GM21786 (cell line): ENCODE measurements around the gene APBA2.

Experiments
- ATAC-seq: cut with Tn5 transposase; IDR thresholded peaks from one replicate; pipeline ENCODE4 v1.9.1; 2021; ENCODE audit not compliant: unreplicated experiment

The APBA2 gene

DNA sequence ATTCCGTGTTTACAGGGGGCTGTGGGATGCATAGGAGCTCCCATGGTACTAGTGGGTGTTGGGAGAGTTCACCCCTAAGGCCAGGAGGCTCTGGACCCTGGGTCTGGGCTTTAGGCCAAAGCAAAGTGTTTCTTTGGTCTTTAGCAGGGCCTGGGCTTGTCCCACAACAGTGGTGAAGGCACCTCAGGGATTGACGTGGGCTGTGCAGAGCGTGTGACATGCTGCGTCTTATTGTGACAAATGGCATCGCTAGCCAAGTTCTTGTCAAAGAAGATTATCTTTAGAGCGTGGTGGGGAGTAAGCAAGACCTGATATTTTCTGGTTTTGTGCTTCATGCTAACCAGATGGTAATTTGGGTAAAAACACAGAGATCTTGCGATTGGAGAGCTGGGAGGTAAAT, 170.1 kb downstream of the APBA2 start:
- ATAC-seq = no peak

DNA sequence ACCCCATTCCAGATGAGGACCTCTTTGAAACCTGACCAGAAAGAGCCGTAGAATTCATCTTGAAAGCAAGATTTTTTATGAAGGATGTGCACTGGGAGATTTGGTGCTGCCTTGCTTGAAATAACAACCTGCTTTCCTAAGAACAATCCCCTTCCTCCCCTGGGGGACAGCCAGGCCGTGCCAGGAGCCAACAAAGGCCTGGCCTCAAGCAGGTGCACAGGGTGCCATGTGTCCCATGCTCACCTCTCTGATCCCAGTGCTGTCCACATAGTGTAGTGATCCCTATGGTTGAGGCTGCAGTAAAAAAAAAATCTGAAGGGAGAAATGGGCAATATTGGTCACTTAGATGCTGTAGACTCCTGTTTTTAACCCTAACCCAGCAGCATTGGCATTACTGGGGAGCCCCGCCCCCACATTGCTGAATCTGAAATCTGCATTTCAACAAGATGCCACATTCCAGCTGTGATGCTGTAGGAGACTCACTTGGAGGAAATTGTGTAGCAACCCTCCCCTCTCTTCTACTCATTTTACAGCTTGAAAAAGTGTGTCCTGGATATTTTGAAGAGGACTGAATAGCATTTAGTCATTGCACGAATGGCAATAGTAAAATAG, 171.2 kb downstream of the APBA2 start:
- no peak for ATAC-seq

DNA sequence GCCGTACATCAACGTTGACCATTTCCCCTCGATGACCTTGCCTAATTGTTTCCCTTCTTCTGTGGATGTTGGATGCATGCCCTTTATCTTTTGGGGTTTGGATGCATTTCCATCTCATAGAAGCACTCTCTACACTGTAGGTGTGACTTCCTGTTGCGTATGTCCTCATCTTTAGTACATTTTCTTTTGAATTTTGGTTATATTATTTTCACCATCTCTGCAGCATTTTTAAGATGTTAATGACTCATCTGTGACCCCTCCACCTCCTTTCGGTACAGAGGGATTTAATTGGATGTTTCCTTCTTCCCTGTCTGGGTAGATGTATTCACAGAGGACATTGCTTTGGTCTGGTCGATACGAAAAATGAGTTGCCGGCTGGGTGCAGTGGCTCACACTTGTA, 172.1 kb downstream of the APBA2 start:
- no peak for ATAC-seq

DNA sequence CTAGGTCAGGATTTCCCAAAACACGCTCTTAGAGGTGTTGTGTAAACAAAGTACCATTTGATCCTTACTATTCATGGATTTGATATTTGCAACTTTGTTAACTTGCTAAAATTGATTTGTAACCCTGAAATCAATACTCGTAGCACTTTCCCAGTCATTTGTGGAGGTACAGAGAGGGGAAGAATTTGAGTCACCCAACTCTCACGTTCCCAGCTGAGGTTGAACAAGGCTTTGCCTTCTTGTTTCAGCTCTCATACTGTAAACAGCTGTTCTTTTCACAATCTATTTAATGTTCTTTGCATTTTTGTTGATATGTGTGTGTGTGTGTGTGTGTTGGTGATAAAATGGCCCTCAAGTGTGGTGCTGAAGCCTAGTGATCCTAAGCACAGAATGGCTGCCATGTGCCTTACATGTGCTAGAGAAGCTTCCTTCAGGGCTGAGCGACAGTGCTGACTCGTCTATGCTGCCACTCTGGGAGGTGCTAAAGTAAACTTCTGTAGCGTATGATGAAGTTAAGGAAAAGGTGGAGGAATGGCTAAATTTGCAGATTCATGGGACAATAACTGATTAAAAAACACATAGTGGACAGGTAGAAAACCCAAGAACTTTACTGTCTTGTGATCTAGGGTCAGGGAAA, 173.2 kb downstream of the APBA2 start:
- ATAC-seq = no peak

DNA sequence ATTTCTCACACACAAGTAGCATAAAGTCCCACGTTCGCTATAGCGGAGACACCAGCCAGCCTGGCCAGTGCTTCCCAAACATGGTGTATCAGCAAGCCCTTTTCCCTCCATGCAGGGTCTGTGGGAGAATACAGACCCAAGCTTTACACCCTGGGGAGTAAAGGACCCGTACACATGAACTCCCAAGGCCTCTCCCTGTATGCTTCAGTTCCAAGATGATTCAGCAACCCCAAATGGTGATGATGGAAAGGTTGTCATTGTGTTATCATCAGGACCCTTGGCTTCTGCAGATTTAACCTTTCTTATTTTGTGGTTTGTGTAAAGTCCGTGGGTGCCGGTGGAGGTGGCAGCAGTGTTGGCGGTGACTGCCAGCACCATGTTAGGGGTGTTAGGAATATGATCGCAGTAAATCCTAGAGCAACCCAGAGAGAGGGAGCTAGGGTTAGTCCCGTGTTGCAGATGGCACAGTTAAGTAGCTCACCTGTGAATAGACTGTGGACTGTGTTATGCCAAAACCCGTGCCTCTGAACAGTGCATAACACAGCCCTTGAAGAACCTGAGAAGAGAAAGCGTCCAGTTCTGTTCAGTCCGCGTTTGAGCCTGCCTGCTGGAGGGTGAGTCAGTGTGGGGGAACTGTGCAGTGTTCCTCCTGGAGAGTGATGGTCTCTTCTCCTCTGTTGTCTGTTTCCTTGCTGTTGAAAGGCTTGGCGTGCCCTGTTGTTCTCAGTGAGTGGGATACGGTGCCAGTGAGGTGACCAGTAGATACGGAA, 174.3 kb downstream of the APBA2 start:
- ATAC-seq = no peak

DNA sequence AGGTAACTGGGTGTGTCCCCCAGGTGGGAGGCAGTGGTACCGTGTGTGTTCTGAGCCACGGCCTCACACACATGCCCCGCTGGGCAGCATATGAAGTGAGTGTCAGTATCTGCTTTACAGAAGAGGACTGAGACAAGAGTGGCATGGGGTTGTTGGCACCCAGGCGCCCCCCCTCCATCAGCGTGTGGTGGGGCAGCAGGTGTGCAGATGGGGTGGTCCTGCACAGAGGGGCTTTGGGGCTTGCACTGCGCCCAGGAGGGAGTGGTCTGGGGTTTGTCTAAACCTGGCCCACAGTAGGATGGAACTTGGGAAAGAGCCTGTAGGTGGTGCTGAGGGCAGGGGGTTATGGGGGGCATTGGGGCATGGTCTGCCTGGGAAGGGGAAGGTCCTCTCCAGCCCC, 176.0 kb downstream of the APBA2 start:
- no peak for ATAC-seq

DNA sequence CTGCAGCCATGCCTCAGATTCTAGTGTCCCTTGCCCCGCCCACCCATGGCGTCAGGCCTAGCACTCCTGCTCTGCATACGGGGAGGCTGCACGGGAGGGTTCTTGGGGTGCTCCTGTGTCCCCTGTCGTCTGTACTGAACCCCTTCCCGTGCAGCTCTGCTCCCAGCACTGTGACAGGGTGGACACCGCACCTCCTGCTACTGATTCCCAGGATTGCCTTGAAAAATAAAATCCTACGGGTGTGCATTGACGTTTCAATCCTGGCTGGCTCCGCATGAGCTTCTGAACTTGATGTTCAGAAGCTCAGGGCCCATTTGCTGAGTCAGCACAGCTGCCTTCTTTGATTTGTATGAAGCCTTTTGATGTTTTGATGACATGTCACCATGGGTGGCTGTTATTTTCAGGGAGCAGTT, 176.4 kb downstream of the APBA2 start:
- ATAC-seq = no peak

DNA sequence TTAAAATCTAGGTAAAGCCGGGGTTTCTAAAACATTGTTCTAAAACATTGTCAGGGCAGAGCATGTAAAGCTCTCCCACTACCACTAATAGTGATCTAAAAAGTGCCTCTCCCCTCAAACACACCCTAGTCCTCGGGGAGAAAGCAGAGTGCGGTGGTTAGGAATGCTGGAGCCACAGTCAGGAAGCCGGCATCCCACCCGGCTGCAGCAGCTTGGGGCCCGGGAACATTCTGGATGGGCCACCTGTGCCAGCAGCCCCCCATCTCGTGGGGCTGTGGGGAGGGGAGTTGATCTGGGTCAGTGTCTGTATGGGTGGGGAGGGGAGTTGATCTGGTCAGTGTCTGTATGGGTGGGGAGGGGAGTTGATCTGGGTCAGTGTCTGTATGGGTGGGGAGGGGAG, 176.9 kb downstream of the APBA2 start:
- ATAC-seq = no peak

DNA sequence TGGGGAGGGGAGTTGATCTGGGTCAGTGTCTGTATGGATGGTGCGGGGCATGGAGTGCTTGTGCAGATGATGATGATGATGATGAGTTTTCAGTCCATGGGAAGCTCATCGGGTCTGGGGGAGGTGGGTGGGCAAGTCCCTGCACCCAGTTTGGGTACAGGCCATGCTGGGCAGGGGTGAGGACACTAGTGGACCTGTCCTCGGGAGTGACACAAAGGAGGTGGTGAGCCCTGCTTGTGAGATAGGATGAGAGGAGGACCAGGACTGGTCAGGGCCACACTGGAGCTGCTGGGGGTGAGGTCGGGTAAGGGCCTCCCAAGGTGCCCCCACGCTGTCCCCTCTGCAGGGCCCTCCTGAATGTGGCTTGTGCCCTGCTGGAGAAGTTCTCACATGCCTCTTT, 177.9 kb downstream of the APBA2 start:
- ATAC-seq = no peak

DNA sequence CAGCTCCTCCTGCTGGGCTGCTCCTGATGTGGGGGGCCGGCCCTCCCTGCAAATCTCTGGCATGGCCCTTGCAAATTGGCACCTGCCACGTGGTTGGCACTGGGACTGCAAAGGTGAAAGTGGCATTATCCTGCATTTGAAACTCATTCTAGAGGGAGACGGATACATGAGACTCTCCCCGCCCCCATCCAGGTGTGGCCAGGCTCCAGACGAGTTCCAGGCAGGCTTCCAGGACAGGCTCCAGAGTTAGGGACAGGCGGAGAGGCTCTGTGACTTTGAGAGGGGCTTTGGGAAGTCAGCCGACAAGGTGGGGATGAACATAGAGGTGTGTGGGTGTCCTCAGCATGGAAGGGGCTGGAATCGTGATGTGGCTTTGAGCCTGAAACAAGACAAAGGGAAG, 178.5 kb downstream of the APBA2 start:
- ATAC-seq = no peak

DNA sequence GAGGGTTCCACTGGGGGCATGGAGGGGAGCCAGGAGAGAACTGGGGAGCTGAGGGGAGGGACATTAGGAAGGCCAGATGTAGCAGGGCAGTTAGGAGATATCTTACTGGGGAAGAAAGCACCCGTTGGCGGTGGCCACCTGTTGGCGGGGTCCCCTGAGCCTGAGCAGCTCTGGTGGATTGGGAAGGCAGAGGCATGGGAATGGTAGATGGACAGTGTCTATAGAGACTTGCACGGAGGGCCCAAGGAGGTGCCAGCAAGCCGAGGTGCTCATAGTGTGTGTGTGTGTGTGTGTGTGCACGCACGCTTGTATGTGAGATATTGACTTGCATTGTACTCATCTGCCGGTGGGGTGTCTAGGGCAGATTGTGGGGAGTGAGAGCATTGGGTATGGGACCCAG, 179.0 kb downstream of the APBA2 start:
- ATAC-seq = no peak

DNA sequence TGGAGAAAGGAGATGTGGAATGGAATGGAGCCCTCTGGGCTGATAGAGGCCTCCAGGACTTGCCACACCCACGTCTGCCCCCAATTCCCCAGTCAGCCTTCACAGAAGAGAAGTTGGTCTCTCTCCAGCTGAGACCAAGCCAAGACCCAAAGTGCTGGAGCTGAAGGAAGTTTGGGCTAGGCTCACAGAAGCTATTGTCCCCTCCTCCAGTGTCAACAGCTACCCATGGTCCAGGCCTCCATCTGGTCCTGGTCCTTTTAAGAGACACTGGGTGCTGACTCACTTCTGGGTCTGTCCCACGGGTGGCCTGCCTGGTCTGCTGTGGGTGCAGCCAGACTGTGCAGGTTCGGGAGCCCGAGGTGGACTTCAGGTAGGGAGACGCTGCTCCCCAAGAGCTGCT, 179.8 kb downstream of the APBA2 start:
- ATAC-seq = no peak

DNA sequence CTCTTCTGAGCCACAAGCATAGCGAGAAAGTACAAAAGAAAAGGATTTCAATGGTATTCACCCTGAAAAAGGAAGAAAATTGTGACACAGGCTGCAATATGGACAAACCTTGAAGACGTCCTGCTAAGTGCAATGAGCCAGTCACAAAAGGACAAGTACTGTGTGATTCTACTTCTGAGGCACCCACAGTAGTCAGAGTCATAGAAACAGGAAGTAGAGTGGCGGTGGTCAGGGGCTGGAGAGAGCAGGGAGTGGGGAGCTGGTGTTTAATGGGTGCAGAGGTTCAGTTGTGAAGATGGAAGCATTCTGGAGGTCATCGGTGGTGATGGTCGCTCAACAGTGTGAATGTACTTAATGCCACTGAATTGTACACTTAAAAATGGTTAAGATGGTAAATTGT, 180.5 kb downstream of the APBA2 start:
- ATAC-seq = no peak

DNA sequence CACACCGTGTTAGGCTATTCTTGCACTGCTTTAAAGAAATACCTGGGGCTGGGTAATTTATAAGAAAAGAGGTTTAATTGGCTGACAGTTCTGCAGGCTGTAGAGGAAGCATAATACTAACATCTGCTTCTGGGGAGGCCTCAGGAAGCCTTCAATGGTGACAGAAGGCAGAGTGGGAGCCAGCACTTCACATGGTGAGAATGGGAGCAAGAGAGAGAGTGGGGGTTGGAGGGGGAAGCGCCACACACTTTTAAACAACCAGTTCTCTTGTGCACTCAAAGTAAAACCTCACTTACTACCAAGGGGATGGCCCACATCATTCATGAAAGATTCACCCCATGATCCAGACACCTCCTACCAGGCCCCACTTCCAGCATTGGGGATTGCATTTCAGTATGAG, 181.1 kb downstream of the APBA2 start:
- ATAC-seq = no peak

DNA sequence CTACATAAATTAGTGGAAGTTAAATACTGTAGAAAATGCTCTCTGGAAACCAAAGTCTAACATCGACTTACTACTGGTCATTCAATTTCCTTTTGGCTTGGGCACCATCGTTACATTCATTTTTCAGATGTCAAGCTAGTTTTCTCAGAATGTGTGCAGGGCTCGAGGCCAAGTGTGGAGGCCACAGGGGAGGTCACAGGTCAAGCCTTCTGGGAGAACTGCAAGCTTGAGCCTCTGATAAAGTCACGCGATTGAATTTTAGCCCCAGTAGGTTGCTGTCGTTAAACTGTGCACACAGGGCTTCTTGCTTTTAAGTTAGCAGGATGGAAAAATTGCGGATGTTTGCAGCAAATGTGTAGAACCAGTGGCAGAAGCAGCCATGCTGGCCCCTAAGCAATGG, 182.2 kb downstream of the APBA2 start:
- no peak for ATAC-seq

DNA sequence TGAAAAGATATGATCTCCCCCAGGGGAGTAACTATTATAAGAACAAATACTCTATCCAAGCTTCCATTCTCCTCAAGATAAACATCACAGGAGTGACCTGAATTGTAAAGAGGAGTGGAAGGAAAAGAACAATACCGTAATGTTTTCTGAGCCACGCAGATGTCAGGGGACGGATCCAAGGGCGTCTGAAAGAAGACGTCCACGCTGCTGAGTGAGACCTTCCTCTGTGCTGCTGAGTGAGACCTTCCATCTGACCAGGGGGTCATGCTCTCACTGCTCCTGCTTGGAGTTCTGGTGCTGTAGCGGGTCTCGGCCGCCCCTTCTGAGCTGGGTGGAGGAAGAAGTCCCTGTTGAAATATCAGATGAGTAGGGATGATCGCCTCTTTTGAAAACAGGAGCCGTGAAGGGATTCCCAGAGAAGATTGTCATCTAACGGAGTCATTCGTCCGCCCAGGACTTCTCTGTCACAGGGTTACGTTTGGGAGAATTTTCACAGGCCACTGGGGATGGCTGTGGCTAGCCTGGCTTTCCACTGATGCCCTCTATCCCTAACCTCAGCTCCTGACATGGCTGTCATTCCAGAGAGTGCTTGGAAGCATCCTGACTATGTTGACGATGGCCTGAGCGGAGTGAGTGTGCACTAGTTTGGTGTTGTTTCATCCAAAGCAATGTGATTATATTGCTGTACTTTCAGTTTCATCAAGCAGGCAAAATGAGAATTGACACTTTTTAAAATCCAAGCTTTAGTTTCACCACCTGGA, 184.9 kb downstream of the APBA2 start:
- ATAC-seq = no peak

DNA sequence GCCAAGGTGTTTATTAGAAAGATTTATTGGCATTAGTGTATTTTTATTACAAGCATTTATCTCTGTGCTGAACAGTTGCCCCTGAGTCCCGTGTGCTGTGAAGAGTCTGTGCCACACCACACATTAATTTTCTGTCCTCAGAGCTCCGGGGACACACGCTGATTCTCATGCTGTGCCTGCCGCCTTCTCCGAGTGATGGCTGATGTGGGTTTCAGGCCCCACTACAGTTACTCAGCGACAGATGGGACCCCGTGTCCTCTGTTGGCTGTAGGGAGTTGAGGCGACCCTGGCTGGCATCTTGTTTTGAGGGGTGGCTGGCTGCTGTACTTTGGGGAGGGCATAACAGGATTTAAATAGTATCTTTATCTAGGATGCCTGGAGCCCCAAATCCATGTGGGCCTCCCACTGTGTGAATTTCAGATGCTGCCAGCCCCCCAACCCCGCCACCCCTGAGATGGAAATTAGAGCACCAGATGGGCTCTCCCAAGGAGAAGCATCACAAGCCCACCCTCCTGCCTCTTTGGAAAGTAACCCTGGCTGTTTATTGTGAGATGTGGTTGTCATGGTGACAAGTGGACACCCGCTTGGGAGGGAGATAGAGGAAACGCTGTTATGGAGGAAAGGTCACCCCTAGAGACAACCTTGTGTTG, 185.6 kb downstream of the APBA2 start:
- ATAC-seq = no peak

DNA sequence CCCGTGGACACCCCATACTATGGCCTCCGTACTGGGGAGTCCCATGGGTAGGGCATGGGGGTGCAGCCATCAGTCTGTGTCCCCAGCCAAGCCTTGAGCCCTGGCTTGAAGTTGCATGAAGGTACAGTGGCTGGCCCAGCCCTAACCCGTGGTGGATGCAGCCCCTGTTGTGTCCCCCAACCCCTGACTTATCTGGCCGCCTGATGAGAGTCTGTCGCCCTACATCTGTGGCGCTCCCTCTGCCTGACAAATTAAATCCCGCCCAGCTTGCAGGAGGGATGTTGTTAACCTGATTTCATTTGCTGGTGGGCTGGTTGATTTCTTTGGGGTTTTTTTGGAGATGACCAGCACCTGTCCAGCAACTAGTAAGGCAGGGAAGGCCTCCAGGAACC, 186.1 kb downstream of the APBA2 start:
- ATAC-seq = no peak

DNA sequence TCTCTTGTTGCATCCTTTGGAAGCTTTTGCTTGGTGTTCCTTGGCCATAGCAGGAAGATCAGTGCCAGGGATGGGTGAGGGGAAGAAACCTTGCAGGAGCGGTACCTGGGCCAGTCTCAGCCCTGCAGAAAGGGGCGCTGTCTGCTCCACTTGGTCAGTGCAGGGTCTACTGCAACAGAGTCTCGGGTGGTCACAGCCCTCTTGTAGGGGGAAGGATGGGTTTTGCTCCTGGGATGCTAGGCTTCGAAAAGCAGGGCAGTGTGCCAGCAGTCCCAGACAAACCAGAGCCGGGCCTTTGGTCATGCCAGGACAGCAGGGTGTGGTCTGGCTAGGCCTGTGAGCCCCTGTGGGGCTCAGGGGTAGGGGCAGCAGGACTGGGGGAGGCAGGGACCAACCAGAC, 186.7 kb downstream of the APBA2 start:
- ATAC-seq = no peak

DNA sequence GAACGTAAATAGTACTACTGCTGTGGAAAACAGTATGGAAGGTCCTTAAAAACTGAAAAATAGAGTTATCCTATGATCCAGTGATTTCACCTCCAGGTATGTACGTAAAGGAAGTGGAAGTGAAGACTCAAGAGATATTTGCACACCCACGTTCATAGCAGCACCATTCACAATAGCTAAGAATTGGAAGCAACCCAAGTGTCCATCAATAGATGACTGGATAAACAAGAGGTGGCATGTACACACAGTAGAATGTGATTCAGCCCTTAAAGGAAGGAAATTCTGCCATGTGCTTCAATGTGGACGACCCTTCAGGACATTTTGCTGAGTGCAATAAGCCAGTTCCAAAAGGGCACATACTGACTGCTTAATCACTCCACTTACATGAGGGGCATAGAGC, 188.3 kb downstream of the APBA2 start:
- ATAC-seq = no peak

DNA sequence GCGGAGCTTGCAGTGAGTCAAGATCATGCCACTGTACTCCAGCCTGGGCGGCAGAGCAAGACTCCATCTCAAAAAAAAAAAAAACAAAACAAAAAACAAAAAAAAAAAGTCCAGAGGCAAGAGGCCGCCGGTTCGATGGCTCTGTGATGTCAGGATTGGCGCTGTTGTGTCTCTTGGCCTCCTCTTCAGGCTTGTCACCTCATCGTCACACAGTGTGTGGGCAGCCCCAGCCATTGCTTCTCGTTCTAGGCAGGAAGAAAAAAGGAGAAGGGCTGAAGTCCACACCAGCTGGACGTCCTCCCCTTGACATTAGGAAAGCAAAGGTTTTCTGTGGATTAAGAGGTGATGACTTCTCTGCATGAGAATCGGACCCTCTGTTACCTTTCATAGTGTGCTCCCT, 192.8 kb downstream of the APBA2 start:
- ATAC-seq = no peak
